HG03354 (cell line): ENCODE results near the gene LIG1.

Experiments
- ATAC-seq: cut with Tn5 transposase; IDR thresholded peaks from one replicate; pipeline ENCODE4 v1.9.1; 2021; ENCODE audit warnings: mild to moderate bottlenecking; ENCODE audit not compliant: unreplicated experiment, poor library complexity, severe bottlenecking

Gene LIG1

GRCh38 chr19:48183356-48183755 is 13.2 kb upstream of the LIG1 start:
- ATAC-seq: no peak

DNA sequence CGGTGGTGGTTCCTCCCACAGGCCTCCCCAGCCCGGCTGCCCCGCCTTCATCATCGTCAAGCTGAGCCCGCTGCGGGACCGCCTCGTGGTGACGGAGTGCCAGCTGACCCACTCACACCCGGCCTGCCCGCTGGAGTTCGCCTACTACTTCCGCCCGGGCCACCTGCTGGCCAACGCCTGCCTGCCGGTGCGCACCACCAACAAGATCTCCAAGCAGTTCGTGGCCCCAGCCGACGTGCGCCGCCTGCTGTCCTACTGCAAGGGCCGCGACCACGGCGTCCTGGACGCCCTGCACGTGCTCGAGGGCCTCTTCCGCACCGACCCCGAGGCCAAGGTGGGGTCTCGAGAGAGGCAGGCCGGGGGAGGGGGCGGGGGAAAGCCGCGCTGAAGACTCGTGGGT is 12.3 kb upstream of the LIG1 start:
- no peak for ATAC-seq

DNA sequence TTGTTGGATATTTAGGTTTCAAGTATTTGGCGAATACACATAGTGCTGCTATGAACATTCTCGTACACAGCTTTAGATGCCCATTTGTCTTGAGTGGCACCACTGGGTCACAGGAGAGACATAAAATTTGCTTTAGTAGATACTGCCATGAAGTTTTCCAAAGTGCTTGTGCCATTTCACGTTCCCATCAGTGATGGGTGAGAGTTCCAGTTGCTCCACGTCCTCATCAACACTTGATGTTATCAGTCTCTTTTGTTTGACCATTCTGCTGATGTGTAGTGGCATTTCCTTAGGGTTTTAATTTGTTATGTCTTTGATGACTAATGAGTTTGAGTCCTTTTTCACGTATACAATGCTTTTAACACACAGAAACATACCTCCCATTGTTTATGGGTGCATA is 11.4 kb upstream of the LIG1 start:
- ATAC-seq: no peak

DNA sequence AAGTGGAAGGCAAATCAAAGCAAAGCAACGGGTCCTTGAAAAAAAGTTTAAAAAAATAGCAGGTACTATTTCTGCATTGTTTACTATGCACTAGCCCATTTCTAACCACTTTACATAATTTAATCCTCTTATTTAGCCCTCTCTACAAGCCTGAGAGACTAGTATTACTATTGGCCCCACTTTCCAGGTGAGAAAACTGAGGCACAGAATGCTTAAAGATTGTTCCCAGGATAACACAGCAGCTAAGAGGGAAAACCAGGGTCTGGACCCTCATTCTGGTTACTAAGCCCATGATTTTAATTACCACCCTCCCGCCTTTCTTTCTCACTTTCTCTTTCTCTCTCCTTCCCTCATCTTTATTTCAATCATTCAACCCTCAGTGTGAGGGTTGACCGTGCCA is 6.1 kb upstream of the LIG1 start:
- no peak for ATAC-seq

DNA sequence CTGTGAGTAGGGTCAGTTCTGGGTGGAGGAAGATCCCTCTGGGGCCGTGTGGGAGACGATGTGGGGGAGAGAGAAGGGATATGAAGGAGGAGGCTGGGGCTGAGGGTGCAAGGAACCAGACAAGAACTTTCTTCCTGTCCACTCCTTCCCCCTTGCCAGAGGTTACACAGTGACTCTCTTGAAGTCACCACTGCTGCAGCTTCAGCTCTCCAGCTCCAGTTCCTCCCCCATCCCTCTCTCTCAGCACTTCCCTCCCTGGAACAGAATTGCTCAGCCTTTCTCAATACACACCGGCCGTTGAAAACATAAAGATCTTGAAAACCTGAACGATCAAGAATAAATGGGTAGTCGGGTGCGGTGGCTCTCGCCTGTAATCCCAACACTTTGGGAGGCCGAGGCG is 5.4 kb upstream of the LIG1 start:
- ATAC-seq: no peak

- ATAC-seq: no peak
Measured at GRCh38 chr19:48174445-48175030, 4.4 kb upstream of the LIG1 start.

DNA sequence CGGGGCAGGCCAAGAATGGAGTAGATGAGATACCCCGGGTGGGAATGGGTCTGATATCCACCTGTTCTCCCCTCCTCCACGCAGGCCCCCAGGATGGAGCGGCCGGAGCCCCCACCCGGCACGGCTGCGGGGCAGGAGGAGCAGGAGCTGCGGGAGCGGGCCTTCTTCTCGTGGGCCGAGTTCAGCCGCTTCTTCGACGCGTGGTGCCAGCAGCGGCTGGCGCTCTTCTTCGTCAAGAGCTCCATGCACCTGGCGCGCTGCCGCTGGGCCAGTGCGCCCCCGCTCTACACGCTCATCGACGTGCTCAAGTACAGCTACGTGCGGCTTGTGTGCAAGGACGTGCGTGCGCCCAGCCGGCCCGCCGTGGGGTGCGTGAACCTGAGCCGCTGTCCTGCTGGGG is 1.6 kb upstream of the LIG1 start:
- ATAC-seq: no peak

DNA sequence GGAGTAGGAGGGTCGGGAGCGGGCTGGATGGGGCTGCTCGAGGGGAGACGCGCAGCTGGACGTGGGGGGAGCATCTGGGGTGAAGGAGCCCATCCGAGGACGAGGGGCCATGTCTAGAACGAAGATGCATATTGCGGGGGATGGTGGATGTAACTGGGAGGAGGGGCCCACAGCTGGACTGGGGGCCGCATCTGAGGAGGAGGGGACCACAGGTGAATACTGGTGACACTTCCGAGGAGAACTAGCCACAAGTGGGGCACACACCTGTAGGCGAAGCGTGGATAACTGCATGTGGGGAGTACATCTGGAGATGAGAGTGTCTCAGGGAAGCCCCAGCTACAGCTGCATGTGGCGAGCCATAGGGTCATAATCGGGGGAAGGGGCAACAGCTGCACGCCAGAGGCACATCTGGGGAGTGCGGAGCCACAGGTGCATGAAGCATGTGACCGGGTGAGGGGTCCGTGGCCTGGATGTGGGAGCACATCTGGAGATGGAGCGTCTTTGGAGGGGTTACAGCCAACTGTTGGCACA is 738 bp upstream of the LIG1 start:
- ATAC-seq: peak; percentile 7

DNA sequence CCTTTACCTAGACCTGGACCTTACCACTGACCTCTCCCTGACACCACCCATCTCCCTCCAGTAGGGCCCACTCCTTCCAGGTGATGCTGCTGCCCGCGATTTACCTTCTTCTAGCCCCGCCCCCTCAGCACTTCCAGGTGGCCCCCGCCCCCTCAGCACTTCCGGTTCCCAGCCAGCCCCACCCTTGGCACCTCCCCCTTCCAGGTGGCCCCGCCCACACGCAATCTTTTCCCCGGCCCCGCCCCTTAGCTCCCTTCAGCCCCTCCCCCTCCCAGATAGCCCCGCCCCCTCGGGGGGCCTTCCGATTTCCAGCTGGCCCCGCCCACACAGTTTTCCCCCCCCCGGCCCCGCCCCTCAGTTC is 586 bp downstream of the LIG1 start:
- ATAC-seq: peak; percentile 8

GRCh38 chr19:48168689-48169088 is 1.5 kb downstream of the LIG1 start:
- no peak for ATAC-seq

DNA sequence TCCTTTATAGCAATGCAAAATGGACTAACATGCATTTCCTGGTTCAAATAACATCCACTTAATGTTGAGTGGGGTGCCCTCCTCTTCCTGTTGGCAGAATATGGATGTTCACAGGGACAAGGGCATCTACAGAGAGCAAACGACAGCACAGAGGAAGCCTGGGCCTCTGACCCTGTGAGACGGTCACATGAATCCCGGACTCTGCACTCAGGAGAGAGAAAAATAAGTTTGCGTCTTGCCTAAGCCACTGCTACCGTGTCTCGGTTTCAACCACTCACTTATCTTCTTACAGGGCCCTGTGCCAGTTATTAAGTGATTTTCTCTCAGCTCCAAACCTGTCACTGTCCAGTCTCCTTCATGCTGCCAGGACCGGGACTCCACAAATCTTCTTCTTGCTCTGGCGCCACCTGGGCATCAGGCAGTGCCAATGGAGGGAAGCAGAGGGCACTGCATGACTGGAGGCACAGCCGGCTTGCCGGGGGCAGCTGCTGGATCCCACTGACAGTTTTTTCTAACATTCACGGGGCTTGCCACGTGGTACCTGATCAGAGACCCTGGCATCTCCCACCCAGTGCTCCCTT is 11.8 kb downstream of the LIG1 start:
- ATAC-seq: no peak

DNA sequence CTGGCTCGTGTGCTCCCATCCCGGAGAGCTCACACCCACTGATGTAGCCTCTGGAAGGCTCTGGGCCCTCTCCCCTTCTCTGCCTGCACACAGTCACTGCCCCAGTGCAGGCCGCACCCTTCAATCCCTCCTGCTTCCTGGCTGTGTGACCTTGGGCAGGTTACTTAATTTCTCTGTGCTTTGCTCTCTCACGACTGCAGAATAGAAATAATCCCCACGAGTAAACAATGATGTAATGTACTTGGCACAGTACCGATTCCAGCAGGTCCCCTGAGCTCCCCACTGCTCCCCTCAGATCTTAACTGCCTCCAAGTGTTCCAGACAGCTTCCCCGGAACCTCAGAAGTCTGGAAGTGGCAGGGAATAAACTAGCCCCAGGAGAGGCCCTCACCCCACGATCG is 16.1 kb downstream of the LIG1 start:
- ATAC-seq: no peak

DNA sequence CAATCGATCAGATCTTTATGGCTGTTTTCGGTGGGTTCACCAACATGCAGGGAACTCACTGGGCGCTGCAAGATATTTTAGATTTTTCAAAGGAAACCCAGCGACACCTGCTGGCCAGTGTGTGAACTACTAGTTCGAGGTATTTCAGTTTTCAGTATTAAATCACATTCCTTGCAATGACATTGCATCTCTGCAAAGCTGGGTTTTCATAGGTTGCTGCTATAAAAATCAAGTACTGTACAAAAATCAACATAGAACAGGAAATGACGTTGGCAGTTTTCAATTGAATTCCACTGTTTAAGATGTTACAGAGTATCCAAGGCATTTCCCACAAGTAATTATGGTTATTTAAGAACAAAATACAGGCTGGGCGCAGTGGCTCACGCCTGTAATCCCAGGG is 17.6 kb downstream of the LIG1 start:
- no peak for ATAC-seq

DNA sequence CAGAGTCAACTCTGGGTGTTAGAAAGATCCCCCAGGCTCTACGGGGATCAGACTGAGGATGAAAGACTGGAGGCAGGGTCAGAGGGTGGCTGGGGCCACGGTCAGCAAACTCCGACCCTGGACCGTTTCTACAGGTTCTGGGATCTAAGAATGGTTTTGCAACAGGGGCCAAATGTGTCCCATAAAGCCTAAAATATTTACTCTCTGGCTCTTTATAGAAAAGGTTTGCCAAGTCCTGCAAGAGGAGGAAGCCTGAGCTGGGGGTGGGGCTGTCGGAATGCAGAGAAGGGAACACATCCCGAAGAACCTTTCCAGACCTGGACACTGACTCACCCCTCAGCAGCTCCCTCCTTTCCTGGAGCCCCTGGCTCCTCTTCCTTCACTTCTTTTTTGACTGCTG is 20.7 kb downstream of the LIG1 start:
- ATAC-seq: no peak

DNA sequence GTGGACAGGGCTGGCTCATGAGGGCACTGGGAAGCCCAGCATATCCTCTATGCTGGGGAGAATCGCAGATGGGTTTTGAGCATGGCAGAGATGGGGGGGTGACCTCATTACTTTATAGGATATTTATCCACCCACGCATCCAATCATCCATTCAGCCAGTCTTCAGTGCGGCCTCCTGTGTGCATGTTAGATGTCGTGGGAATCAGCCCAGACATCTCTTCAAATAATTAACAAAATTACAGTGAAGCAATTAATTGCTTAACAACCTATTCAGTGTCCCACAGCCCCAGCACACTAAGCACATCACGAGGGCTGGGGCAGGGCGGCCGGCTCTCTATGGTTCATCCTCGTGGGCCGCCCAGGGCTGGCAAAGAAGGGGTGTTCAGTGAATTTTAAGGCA is 21.6 kb downstream of the LIG1 start:
- ATAC-seq: no peak

- ATAC-seq: no peak
Measured at GRCh38 chr19:48147597-48148175, 22.5 kb downstream of the LIG1 start.

DNA sequence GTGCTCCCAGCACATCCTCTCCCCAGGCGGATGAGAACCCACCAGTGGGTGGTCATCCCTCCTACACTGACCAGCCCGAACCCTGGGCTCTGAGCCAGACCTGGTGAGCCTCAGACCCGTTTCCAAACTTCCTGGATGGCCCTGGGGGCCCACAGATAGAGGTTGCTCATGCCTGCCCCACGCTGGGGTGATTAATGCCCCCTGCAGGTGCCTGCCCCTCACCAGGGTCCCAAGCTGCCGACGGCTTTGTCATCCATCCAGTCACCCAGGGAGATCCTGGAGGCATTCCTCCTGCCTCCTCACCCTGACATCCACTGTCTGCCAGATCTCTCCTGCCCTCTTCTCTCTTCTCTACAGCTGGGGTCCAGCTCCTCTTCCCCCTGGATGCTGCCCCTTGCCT is 31.1 kb downstream of the LIG1 start:
- ATAC-seq: no peak

DNA sequence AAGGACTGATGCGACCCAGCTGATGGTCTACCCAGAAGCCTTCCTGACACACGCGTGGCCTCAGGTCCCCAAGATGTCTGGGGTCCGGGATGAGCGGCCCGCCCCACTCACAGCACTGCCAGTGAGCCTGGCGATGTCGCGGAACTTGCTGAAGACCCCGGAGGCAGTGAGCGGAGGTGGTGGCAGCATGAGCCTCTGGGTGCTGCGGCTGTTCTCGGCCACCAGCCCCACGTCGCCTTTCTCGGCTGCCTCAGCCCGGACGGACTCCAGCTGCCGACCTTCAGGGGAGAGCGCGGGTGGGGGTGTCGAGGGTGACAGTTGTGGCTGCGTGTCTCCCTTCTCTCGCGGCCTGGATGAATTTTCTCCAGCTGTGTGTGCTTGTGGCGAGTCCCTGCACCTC is 32.7 kb downstream of the LIG1 start:
- no peak for ATAC-seq

GRCh38 chr19:48136547-48136946 is 33.6 kb downstream of the LIG1 start:
- ATAC-seq: no peak

- no peak for ATAC-seq
Measured at GRCh38 chr19:48135411-48135810, 34.7 kb downstream of the LIG1 start.

GRCh38 chr19:48133094-48133493 is 37.0 kb downstream of the LIG1 start:
- ATAC-seq: no peak

- no peak for ATAC-seq
Measured at GRCh38 chr19:48127561-48127960, 42.6 kb downstream of the LIG1 start.
